Omental fat pad (tissue), 4 donors: ENCODE results near the gene NDRG3. TPM values are rescaled to one million over a fixed set of nuclear protein-coding genes. Genes with fewer than 3 reads are reported as not detected.
"Not testable (repeated sequence)": the region's sequence is repeated elsewhere in the genome, so short reads cannot be mapped to it uniquely, and the experiment has no call there.

Experiments used
- ATAC-seq: fragments of 150-250 bp; one replicate; pipeline ENCODE4 v1.9.1; 2016; ENCODE audit warnings: mild to moderate bottlenecking, moderate library complexity; ENCODE audit not compliant: low FRiP score
- DNase-seq: peaks from one replicate; pipeline ENCODE4 v3.0.0-alpha.2; 2019; ENCODE audit warnings: low spot score
- total RNA-seq, 4 donors: library from RNA; depleted of rRNA; stranded (reverse); fragments of >200 nt; gene quantifications; one replicate each; pipeline ENCODE4 v1.1.0, GENCODE V29; 2016
- TF ChIP-seq, protein P1 (sequence below), 3 donors: fragments of 450-650 bp; IDR thresholded peaks; one replicate each; pipeline ENCODE4 v1.5.1; 2016 to 2017; ENCODE audit warnings: antibody characterized with exemption in 3 of 3, mild to moderate bottlenecking in 3 of 3, moderate library complexity in 2 of 3

Gene NDRG3
- total RNA-seq, 4 donors from 2014 or later: 9.5 to 16.4 (median 14.3) TPM

DNA sequence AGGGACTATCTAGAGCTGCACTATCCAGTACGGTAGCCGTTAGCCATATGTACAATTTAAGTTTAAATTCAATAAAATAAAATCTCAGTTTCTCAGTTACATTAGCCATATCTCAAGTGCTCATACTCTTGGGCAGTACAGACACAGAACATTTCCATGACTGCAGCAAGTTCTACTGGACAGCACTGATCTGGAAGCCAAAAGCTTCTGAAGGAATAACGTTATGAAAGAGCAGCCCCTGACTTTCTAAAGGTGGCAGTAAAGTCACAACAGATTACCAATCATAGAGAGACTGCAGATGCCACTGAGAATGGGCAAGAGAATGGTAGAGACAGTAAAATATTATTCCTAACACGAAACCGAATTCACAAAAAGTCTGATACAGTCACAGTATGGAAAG, 36.8 kb downstream of the NDRG3 start:
- no peak for ATAC-seq
- no peak for DNase-seq
- TF ChIP-seq, protein P1, sequence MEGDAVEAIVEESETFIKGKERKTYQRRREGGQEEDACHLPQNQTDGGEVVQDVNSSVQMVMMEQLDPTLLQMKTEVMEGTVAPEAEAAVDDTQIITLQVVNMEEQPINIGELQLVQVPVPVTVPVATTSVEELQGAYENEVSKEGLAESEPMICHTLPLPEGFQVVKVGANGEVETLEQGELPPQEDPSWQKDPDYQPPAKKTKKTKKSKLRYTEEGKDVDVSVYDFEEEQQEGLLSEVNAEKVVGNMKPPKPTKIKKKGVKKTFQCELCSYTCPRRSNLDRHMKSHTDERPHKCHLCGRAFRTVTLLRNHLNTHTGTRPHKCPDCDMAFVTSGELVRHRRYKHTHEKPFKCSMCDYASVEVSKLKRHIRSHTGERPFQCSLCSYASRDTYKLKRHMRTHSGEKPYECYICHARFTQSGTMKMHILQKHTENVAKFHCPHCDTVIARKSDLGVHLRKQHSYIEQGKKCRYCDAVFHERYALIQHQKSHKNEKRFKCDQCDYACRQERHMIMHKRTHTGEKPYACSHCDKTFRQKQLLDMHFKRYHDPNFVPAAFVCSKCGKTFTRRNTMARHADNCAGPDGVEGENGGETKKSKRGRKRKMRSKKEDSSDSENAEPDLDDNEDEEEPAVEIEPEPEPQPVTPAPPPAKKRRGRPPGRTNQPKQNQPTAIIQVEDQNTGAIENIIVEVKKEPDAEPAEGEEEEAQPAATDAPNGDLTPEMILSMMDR (IDR thresholded peaks at IDR 0.05): no peak

DNA sequence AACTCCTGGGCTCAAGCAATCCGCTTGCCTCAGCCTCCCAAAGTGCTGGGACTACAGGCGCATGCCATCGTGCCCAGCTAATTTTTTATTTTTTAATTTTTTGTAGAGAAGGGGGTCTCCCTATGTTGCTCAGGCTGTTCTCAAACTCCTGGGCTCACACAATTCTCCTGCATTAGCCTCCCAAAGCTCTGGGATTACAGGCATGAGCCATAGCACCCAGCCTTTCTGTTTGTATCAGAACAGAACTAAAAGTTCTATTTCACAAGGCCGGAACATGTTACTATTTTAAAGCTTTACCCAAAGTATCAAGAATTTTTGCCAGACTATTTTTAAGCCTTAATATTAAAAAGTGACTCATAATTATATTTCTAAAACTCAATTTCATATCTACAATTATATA, 42.4 kb downstream of the NDRG3 start:
- DNase-seq (no peak), ATAC-seq (no peak)
- TF ChIP-seq, protein P1 (IDR thresholded peaks at IDR 0.05): no peak

GRCh38 chr20:36700438-36700837, 45.5 kb downstream of the NDRG3 start:
- ATAC-seq (no peak), DNase-seq (no peak)
- TF ChIP-seq, protein P1 (IDR thresholded peaks at IDR 0.05): no peak

- ATAC-seq, DNase-seq: not testable (repeated sequence)
These were observed 50.4 kb downstream of the NDRG3 start for GRCh38 chr20:36695467-36695866.

- ATAC-seq (no peak), DNase-seq (no peak)
- TF ChIP-seq, protein P1 (IDR thresholded peaks at IDR 0.05): no peak
These were observed 57.3 kb downstream of the NDRG3 start for GRCh38 chr20:36688630-36689029.

GRCh38 chr20:36687850-36688249, 58.0 kb downstream of the NDRG3 start:
- TF ChIP-seq, protein P1 (IDR thresholded peaks at IDR 0.05): no peak
- ATAC-seq (no peak), DNase-seq (no peak)

- ATAC-seq: no peak
- DNase-seq: no peak
- TF ChIP-seq, protein P1 (IDR thresholded peaks at IDR 0.05): no peak
These were observed 58.9 kb downstream of the NDRG3 start for GRCh38 chr20:36686944-36687343.

GRCh38 chr20:36686504-36686903, 59.4 kb downstream of the NDRG3 start:
- ATAC-seq: no peak
- no peak for DNase-seq
- TF ChIP-seq, protein P1 (IDR thresholded peaks at IDR 0.05): no peak
